PC-9 (cell line): ENCODE data around the gene SUGCT. TPM values are rescaled to one million over a fixed set of nuclear protein-coding genes. Genes with fewer than 3 reads are reported as not detected.

Experiments used
- BruUV-seq: library from RNA; stranded (reverse); fragments of 400-500 nt; replicated peaks from 2 replicates; lab custom pipeline; 2021; lab: Mats Ljungman, UMichigan
- CTCF ChIA-PET: fragments of 300-600 bp; sonication (Branson Sonifier 250); formaldehyde crosslinking; loops from one replicate; lab custom pipeline; 2022; ENCODE audit warnings: antibody characterized with exemption; lab: Charles Lee
- POLR2A ChIA-PET: fragments of 300-600 bp; sonication (Branson Sonifier 250); formaldehyde crosslinking; loops from one replicate; lab custom pipeline; 2022; ENCODE audit warnings: antibody characterized with exemption; ENCODE audit not compliant: unreplicated experiment; lab: Charles Lee
- DNase-seq, 2 experiments: peaks; one replicate each; pipeline versions ENCODE4 v3.0.0 to v3.0.0-alpha.2; 2015 to 2022; ENCODE audit warnings: mixed read lengths in 1 of 2
- H2AFZ ChIP-seq: fragments of 200-600 bp; sonication (generic); 2 replicates; pipeline ENCODE4 v1.8.1; 2017; ENCODE audit warnings: antibody characterized with exemption
- H3F3A ChIP-seq: fragments of 200-600 bp; sonication (generic); 2 replicates; pipeline ENCODE4 v1.8.1; 2017; ENCODE audit warnings: antibody characterized with exemption, mild to moderate bottlenecking, low read depth; ENCODE audit not compliant: insufficient read depth
- H3K27ac ChIP-seq: fragments of 200-600 bp; sonication (generic); 2 replicates; pipeline ENCODE4 v1.6.1; 2016; ENCODE audit warnings: mixed run types
- H3K27me3 ChIP-seq: fragments of 200-600 bp; sonication (generic); 2 replicates; pipeline ENCODE4 v1.6.1; 2016; ENCODE audit warnings: low read depth, mixed run types; ENCODE audit not compliant: insufficient read depth
- H3K36me3 ChIP-seq: fragments of 200-600 bp; sonication (generic); 2 replicates; pipeline ENCODE4 v1.6.1; 2016; ENCODE audit warnings: low read depth, mixed run types
- H3K4me1 ChIP-seq: fragments of 200-600 bp; sonication (generic); replicated peaks from 2 replicates; pipeline ENCODE4 v1.6.1; 2016; ENCODE audit warnings: mixed run types; ENCODE audit not compliant: insufficient read depth
- H3K4me2 ChIP-seq: fragments of 200-600 bp; sonication (generic); 2 replicates; pipeline ENCODE4 v1.6.1; 2017; ENCODE audit warnings: mixed run types
- H3K4me3 ChIP-seq: fragments of 200-600 bp; sonication (generic); 2 replicates; pipeline ENCODE4 v1.6.1; 2016; ENCODE audit warnings: mixed run types
- H3K79me2 ChIP-seq: fragments of 200-600 bp; sonication (generic); 2 replicates; pipeline ENCODE4 v1.6.1; 2017; ENCODE audit warnings: low read depth, mixed run types
- H3K9me2 ChIP-seq: fragments of 200-600 bp; sonication (generic); 2 replicates; pipeline ENCODE4 v1.8.1; 2017; ENCODE audit warnings: mild to moderate bottlenecking; ENCODE audit not compliant: insufficient read depth
- H3K9me3 ChIP-seq: fragments of 200-600 bp; sonication (generic); 2 replicates; pipeline ENCODE4 v1.8.1; 2016; ENCODE audit warnings: low read depth; ENCODE audit not compliant: insufficient read depth
- H4K20me1 ChIP-seq: fragments of 200-600 bp; sonication (generic); 2 replicates; pipeline ENCODE4 v1.8.1; 2017; ENCODE audit not compliant: insufficient read depth
- CTCF ChIP-seq: fragments of 200-600 bp; sonication (generic); conservative IDR thresholded peaks from 2 replicates; pipeline ENCODE4 v1.6.1; 2017; ENCODE audit warnings: mixed run types, antibody characterized with exemption, mild to moderate bottlenecking, moderate library complexity
- EZH2 ChIP-seq: fragments of 200-600 bp; sonication (generic); IDR thresholded peaks from 2 replicates; pipeline ENCODE4 v1.8.0; 2017; ENCODE audit warnings: antibody characterized with exemption, low read depth
- intact Hi-C: fragments of 100-400 bp; cut with micrococcal nuclease; formaldehyde crosslinking; loops from one replicate; pipeline ENCODE4 v1.10.0; 2022; ENCODE audit not compliant: unreplicated experiment
- total RNA-seq: library from RNA; stranded (reverse); gene quantifications from 2 replicates; pipeline ENCODE4 v1.2.3, GENCODE V29; 2021

The SUGCT gene
- total RNA-seq, 1 experiment from 2014 or later: 3.5 TPM

DNA sequence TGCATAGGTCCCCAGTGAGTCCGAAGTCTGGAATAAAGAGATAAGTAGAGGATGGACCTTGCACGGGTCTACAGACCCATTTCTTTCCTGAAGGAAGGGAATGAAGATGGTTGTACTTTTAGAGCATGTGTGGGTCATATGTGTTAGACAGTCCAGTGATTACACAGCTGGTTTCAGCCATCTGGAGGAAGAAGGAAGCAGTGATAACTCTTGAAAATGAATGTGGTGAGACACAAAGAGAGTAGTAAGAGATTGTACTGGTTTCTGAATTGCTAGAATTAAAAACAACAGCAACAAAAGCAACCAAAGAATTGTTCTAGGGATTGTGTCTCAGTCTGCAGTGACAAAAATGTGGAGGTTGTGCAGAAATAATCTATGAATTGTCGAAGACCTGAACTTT is 258.9 kb downstream of the SUGCT start:
- Histone ChIP-seq H4K20me1 (no peaks in the 10 kb centered on the region), H2AFZ (no peak overlapping the region), H3K4me1 (no peaks in the 10 kb centered on the region), H3K9me2 (no peaks in the 10 kb centered on the region), H3K27ac (no peak overlapping the region), H3K79me2 (no peaks in the 10 kb centered on the region), H3K4me2 (no peak overlapping the region), H3K9me3 (no peaks in the 10 kb centered on the region), H3K4me3 (no peak overlapping the region), H3F3A (no peaks in the 10 kb centered on the region), H3K27me3 (no peaks in the 10 kb centered on the region), H3K36me3 (no peaks in the 10 kb centered on the region)
- CTCF ChIA-PET: no interaction called here
- no peak for TF ChIP-seq EZH2
- no peak for TF ChIP-seq CTCF
- POLR2A ChIA-PET: no interaction called here
- no TSS peak for BruUV-seq
- intact Hi-C loops: no loop called here
- no peak for DNase-seq

GRCh38 chr7:40394400-40394799 is 259.6 kb downstream of the SUGCT start:
- ChIA-PET CTCF (no interaction called here), POLR2A (no interaction called here)
- no peaks in the 10 kb centered on the region for H3K9me2 ChIP-seq
- no peaks in the 10 kb centered on the region for H3K4me1 ChIP-seq
- DNase-seq: no peak
- no peak overlapping the region for H2AFZ ChIP-seq
- no peak overlapping the region for H3K27ac ChIP-seq
- no peak overlapping the region for H3K4me3 ChIP-seq
- no peaks in the 10 kb centered on the region for H3K27me3 ChIP-seq
- H3K79me2 ChIP-seq: no peaks in the 10 kb centered on the region
- no peak overlapping the region for H3K4me2 ChIP-seq
- intact Hi-C loops: no loop called here
- H4K20me1 ChIP-seq: no peaks in the 10 kb centered on the region
- no peaks in the 10 kb centered on the region for H3K9me3 ChIP-seq
- TF ChIP-seq EZH2 (no peak), CTCF (no peak)
- H3K36me3 ChIP-seq: no peaks in the 10 kb centered on the region
- no peaks in the 10 kb centered on the region for H3F3A ChIP-seq
- BruUV-seq: no TSS peak

DNA sequence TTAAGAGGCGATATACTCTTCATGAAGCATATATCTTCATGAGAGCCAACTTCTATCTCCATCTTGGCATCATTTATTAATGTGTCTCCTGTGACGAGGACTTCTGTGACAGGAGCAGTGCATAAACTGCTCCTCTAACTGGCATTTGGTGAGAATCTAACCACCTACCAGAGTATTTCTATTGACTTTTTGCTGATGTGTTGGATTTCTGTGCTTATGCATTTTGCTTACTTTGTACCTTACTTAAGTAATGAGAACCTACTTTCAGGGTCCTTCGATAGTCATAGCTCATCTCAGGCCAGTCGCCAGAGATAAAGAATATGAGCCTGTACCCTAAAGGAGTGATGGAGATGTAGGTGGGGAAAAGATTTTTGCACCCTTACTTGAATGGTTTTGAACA is 265.7 kb downstream of the SUGCT start:
- no peaks in the 10 kb centered on the region for H3K9me2 ChIP-seq
- no peak overlapping the region for H3K4me2 ChIP-seq
- H3K36me3 ChIP-seq: no peaks in the 10 kb centered on the region
- no peak overlapping the region for H3K27ac ChIP-seq
- H2AFZ ChIP-seq: no peak overlapping the region
- no peaks in the 10 kb centered on the region for H3F3A ChIP-seq
- H3K4me1 ChIP-seq: no peaks in the 10 kb centered on the region
- H3K79me2 ChIP-seq: no peaks in the 10 kb centered on the region
- intact Hi-C loops: no loop called here
- no peak for DNase-seq
- no peaks in the 10 kb centered on the region for H3K27me3 ChIP-seq
- BruUV-seq: no TSS peak
- ChIA-PET POLR2A (no interaction called here), CTCF (no interaction called here)
- H4K20me1 ChIP-seq: no peaks in the 10 kb centered on the region
- TF ChIP-seq CTCF (no peak), EZH2 (no peak)
- H3K4me3 ChIP-seq: no peak overlapping the region
- no peaks in the 10 kb centered on the region for H3K9me3 ChIP-seq
